ENCODE results near the gene IL20RB.
"Not testable (repeated sequence)": the region's sequence is repeated elsewhere in the genome, so short reads cannot be mapped to it uniquely, and the experiment has no call there.

Gene IL20RB

DNA sequence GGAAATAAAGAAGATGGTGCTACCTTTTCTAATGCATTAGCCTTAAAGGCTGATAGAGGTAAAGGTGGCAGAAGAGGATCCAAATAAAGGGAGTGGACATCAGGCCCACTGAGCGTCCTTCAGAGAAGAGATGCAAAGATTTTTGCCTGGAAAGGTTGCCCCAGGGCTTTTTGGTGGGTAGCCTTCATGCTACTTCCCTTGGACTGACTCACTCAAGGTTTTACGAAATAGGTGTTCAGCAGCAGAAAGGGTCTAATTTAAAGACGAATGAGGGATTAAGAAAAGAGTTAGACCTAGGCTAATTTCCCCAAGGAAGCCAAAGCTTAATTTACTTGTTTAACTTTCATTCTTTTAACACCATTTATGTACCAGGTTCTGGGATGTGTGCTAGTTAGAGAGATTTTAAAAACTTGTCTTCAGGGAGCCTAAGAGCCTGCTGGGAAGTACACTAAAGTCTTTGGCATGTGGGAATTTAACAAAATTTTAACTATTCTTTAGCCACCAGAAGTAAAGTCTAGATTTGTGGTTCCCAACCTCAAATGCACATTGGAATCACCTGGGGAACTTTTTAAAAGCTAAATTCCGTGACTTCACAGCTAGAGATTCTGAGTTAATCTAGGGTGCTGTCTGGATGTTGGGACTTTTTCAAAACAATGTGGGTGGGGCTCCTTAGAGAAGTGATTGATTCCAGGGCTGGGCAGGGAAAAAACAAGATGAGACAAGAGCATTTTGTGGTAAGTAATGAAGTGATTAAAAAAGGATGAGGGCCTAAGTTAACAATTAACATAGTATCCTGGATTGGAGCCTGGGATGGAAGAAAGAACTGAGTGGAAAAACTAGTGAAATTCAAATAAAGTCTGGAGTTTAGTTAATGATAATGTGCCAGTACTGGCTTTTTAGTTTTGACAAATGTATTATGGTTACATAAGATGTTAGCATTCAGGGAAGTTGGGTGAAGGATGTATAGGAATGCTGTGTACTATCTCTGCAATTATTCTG lies 3.4 kb downstream of the IL20RB start:
- no peak overlapping the region for H3K4me3 ChIP-seq (ENCODE audit: low read depth, low read length)

GRCh38 chr3:136962927-136963326 lies 5.1 kb downstream of the IL20RB start:
- H3K4me3 ChIP-seq (ENCODE audit: low read depth, low read length) = no peak overlapping the region
- no peak for DNase-seq (ENCODE audit: low read depth)
- TF ChIP-seq CTCF (IDR thresholded peaks at IDR 0.05; ENCODE audit: insufficient read depth, low read depth, low read length, missing control alignments) = no peak

More for the DNA sequence above, 3.4 kb downstream of the IL20RB start:
- DNase-seq (ENCODE audit: low read depth) = no peak
- no peak for TF ChIP-seq CTCF (IDR thresholded peaks at IDR 0.05; ENCODE audit: insufficient read depth, low read depth, low read length, missing control alignments)

DNA sequence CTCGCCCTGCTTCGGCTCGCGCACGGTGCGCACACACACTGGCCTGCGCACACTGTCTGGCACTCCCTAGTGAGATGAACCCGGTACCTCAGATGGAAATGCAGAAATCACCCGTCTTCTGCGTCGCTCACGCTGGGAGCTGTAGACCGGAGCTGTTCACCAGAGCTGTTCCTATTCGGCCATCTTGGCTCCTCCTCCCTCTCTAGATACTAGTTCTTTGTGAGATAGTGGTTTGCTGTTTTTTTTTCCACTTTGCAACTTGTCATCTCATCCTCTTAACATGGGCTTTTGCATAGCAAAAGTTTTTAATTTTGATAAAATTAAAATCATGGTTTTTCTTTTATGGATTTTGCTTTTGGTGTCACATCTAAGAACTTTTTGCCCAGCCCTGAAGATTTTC lies 11.8 kb downstream of the IL20RB start:
- H3K4me3 ChIP-seq (ENCODE audit: low read depth, low read length); DNase-seq (ENCODE audit: low read depth): not testable (repeated sequence)

DNA sequence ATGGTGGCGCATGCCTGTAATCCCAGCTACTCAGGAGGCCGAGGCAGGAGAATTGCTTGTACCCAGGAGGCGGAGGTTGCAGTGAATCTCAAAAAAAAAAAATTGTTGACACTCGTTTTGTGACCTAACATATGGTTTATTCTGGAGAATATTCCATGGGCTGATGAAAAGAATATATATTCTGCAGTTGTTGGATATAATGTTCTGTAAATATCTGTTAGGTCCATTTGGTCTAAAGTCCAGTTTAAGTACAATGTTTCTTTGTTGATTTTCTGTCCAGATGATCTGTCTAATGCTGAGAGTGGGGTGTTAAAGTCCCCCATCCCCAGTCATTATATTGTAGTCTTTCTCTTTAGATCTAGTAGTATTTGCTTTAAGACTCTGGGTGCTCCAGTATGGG lies 15.6 kb downstream of the IL20RB start:
- TF ChIP-seq CTCF (IDR thresholded peaks at IDR 0.05; ENCODE audit: insufficient read depth, low read depth, low read length, missing control alignments) = no peak
- no peak for DNase-seq (ENCODE audit: low read depth)
- no peak overlapping the region for H3K4me3 ChIP-seq (ENCODE audit: low read depth, low read length)

- DNase-seq (ENCODE audit: low read depth) = no peak
- no peak for TF ChIP-seq CTCF (IDR thresholded peaks at IDR 0.05; ENCODE audit: insufficient read depth, low read depth, low read length, missing control alignments)
- H3K4me3 ChIP-seq (ENCODE audit: low read depth, low read length) = no peak overlapping the region
Observed at GRCh38 chr3:136974670-136975069, 16.9 kb downstream of the IL20RB start.

DNA sequence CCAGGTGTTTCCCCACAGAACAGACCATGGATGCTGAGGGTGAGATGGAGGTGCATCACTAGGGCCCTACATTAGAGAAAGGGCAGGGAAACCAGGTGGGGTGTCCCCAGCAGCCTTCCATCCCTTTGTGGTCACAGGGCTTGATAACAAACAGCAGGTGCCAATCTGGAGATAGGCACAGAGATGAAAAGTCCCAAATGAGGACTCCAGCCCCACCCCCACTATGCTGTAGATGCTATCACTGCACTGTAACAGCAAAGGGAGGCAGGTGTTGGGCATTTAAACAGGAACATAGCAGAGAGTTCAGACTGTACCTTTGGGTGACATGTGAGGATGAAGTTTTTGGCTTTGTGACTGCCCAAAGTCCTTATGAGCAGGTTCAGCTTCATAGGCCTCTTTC lies 21.4 kb downstream of the IL20RB start:
- TF ChIP-seq CTCF (IDR thresholded peaks at IDR 0.05; ENCODE audit: insufficient read depth, low read depth, low read length, missing control alignments) = no peak
- no peak for DNase-seq (ENCODE audit: low read depth)
- H3K4me3 ChIP-seq (ENCODE audit: low read depth, low read length) = no peak overlapping the region

GRCh38 chr3:136979684-136980083 lies 21.9 kb downstream of the IL20RB start:
- TF ChIP-seq CTCF (IDR thresholded peaks at IDR 0.05; ENCODE audit: insufficient read depth, low read depth, low read length, missing control alignments) = no peak
- H3K4me3 ChIP-seq (ENCODE audit: low read depth, low read length) = no peak overlapping the region
- no peak for DNase-seq (ENCODE audit: low read depth)

Data from GM12865 (cell line).